HepG2 (cell line): ENCODE results near the gene SEPTIN12. TPM values are rescaled to one million over a fixed set of nuclear protein-coding genes. Genes with fewer than 3 reads are reported as not detected.

ENCODE experiments used
- AKNA ChIP-seq: sonication (generic); formaldehyde crosslinking; IDR thresholded peaks from 2 replicates; pipeline ENCODE4 v1.4.0; 2020; ENCODE audit warnings: missing genetic modification reagents, borderline replicate concordance
- HNRNPK ChIP-seq: fragments of 200-400 bp; formaldehyde crosslinking; IDR thresholded peaks from 2 replicates; pipeline ENCODE4 v1.6.1; 2018; ENCODE audit warnings: low read length, low read depth, moderate library complexity, mild to moderate bottlenecking; ENCODE audit not compliant: poor library complexity, severe bottlenecking
- PCBP2 ChIP-seq: fragments of 200-400 bp; formaldehyde crosslinking; optimal IDR thresholded peaks from 2 replicates; pipeline ENCODE3; 2018; ENCODE audit warnings: low read length, low read depth; ENCODE audit not compliant: poor library complexity, severe bottlenecking
- RBM22 ChIP-seq: fragments of 200-400 bp; formaldehyde crosslinking; optimal IDR thresholded peaks from 2 replicates; pipeline ENCODE3; 2017; ENCODE audit warnings: mild to moderate bottlenecking, low read length, moderate library complexity
- SAP130 ChIP-seq: IDR thresholded peaks from 2 replicates; pipeline ENCODE4 v1.6.1; 2016; ENCODE audit warnings: low read depth
- SOX13 ChIP-seq, 3 experiments: fragments of 450-650 bp in 1 of 3; sonication (generic) in 1 of 3; formaldehyde crosslinking in 1 of 3; IDR thresholded peaks in 2 of 3; conservative IDR thresholded peaks in 1 of 3; 2 replicates each; pipeline versions ENCODE4 v1.5.0 to v1.6.1; 2016 to 2020; ENCODE audit warnings: antibody characterized with exemption in 1 of 3, mild to moderate bottlenecking in 1 of 3, missing compliant biosample characterization in 1 of 3, missing genetic modification reagents in 1 of 3, moderate library complexity in 1 of 3
- SRF ChIP-seq: IDR thresholded peaks from 2 replicates; pipeline ENCODE4 v1.6.1; 2011; ENCODE audit warnings: mild to moderate bottlenecking, low read depth, low read length, moderate library complexity
- TAF1 ChIP-seq: sonication (generic); formaldehyde crosslinking; IDR thresholded peaks from 2 replicates; pipeline ENCODE4 v1.4.0; 2020; ENCODE audit warnings: missing genetic modification reagents
- TFAP4 ChIP-seq: sonication (generic); IDR thresholded peaks from 2 replicates; pipeline ENCODE4 v1.6.1; 2016; ENCODE audit warnings: low read depth, borderline replicate concordance
- ZNF646 ChIP-seq: sonication (generic); formaldehyde crosslinking; IDR thresholded peaks from 2 replicates; pipeline ENCODE4 v1.9.0; 2021; ENCODE audit warnings: mild to moderate bottlenecking, missing genetic modification reagents
- ZSCAN9 ChIP-seq: IDR thresholded peaks from 2 replicates; pipeline ENCODE4 v1.6.1; 2016; ENCODE audit warnings: borderline replicate concordance
- polyA plus RNA-seq, 8 experiments: library from polyadenylated mRNA; depleted of rRNA in 3 of 8; stranded (reverse) in 7 of 8; unstranded in 1 of 8; fragments of >200 nt; fragmentation: Illumina TruSeq in 4 of 8; extraction: Trizol in 4 of 8; gene quantifications; 2 replicates each; pipeline versions ENCODE4 v1.2.1 to v1.2.3, GENCODE V29; 2011 to 2016; ENCODE audit warnings: low read depth in 4 of 8, missing spikeins in 1 of 8, mixed read lengths in 1 of 8; ENCODE audit not compliant: insufficient read depth in 1 of 8
- total RNA-seq, 5 experiments: library from RNA; depleted of rRNA; stranded (reverse); fragments of >200 nt; fragmentation: Illumina TruSeq; extraction: Trizol; gene quantifications; 2 replicates each; pipeline ENCODE4 v1.2.3, GENCODE V29; 2016; ENCODE audit warnings: low read depth in 1 of 5

Gene SEPTIN12
- total and polyA plus RNA-seq, 2 of the 13 experiments (the other 11 are each of a cell fraction or from before 2014, with no cell fraction given): 0.22 TPM; not detected in 1

- TF ChIP-seq HNRNPK (no peak), SAP130 (CRISPR knock-in tag) (peak; percentile 55), SOX13 (IDR thresholded peaks at IDR 0.05) (no peak), SOX13 (CRISPR knock-in tag; conservative IDR thresholded peaks at IDR 0.05 in 1 of 2, IDR thresholded peaks at IDR 0.05 in 1 of 2) (no peak; a peak in 1 of 4 replicates), TFAP4 (no peak), SRF (no peak), AKNA (CRISPR knock-in tag) (no peak), ZSCAN9 (CRISPR knock-in tag) (peak; percentile 27; the same call in 1 of the 2 replicates), RBM22 (peak; percentile 62), TAF1 (peak; percentile 46; the same call in 1 of the 2 replicates), PCBP2 (no peak), ZNF646 (CRISPR knock-in tag) (no peak)
These were observed 14.6 kb upstream of the SEPTIN12 start (continued) for GRCh38 chr16:4802659-4803287.
